Peyer's patch (tissue), 4 donors: ENCODE results near the gene BRD1. TPM values are rescaled to one million over a fixed set of nuclear protein-coding genes. Genes with fewer than 3 reads are reported as not detected.
"Not testable (repeated sequence)": the region's sequence is repeated elsewhere in the genome, so short reads cannot be mapped to it uniquely, and the experiment has no call there.

Source experiments
- DNase-seq, 3 donors: peaks; one replicate each; pipeline ENCODE4 v3.0.0-alpha.2; 2017 to 2019
- H3K27ac ChIP-seq, 4 donors: fragments of 200-600 bp; sonication (generic); one replicate each; pipeline ENCODE4 v1.5.1; 2016 to 2019
- H3K27me3 ChIP-seq, 2 donors: fragments of 200-600 bp; sonication (generic); one replicate each; pipeline ENCODE4 v1.5.1; 2019
- H3K36me3 ChIP-seq, 3 donors: fragments of 200-600 bp; sonication (generic); one replicate each; pipeline ENCODE4 v1.5.1; 2016 to 2019
- H3K4me1 ChIP-seq, 4 donors: fragments of 200-600 bp; sonication (generic); one replicate each; pipeline ENCODE4 v1.5.1; 2016 to 2019
- H3K4me3 ChIP-seq, 4 donors: fragments of 200-600 bp; sonication (generic); 1 replicate in 3 of 4; 2 replicates in 1 of 4; pipeline ENCODE4 v1.5.1; 2016 to 2019; ENCODE audit warnings: mild to moderate bottlenecking in 1 of 4
- H3K9me3 ChIP-seq, 4 donors: fragments of 200-600 bp; sonication (generic); one replicate each; pipeline ENCODE4 v1.5.1; 2016 to 2019; ENCODE audit warnings: mild to moderate bottlenecking in 1 of 4
- POLR2A ChIP-seq, 2 donors: fragments of 450-650 bp; IDR thresholded peaks; one replicate each; pipeline ENCODE4 v1.5.1; 2017; ENCODE audit warnings: antibody characterized with exemption in 2 of 2, mild to moderate bottlenecking in 2 of 2, moderate library complexity in 2 of 2
- total RNA-seq, 4 donors: library from RNA; depleted of rRNA; stranded (reverse); fragments of >200 nt; gene quantifications; one replicate each; pipeline ENCODE4 v1.1.0, GENCODE V29; 2016
- TF ChIP-seq, protein P1 (sequence below), 6 experiments: fragments of 450-650 bp in 4 of 6; fragments of 200-600 bp in 2 of 6; sonication (generic) in 1 of 6; IDR thresholded peaks; one replicate each; pipeline ENCODE4 v1.5.1; 2017 to 2019; ENCODE audit warnings: antibody characterized with exemption in 6 of 6, mild to moderate bottlenecking in 3 of 6, moderate library complexity in 1 of 6

BRD1 gene
- total RNA-seq, 4 donors from 2014 or later: 54.1 to 126 (median 78.5) TPM

DNA sequence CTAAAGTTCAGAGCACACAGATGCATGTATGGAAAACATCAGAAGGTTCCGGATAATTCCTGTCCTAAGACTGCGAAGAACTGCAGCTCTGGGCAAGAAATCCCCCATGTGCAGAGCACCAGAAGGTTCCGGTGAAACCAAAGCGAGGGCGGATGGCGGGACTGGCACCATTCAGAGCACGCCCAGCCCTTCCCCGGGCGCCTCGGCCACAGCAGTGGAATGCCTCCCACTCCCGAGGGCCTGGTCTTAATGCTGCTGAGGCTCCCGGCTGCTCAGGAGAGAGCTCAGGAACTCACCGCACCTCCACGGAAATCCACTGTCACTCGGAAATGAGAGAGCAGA lies 43.1 kb downstream of the BRD1 start:
- H3K4me3 ChIP-seq: no peak overlapping the region
- H3K4me1 ChIP-seq: peaks cover 3 to 12% (median 6%) of the 10 kb centered on the region in 4 donors
- no peak for DNase-seq
- TF ChIP-seq POLR2A (IDR thresholded peaks at IDR 0.05): no peak
- TF ChIP-seq, protein P1, sequence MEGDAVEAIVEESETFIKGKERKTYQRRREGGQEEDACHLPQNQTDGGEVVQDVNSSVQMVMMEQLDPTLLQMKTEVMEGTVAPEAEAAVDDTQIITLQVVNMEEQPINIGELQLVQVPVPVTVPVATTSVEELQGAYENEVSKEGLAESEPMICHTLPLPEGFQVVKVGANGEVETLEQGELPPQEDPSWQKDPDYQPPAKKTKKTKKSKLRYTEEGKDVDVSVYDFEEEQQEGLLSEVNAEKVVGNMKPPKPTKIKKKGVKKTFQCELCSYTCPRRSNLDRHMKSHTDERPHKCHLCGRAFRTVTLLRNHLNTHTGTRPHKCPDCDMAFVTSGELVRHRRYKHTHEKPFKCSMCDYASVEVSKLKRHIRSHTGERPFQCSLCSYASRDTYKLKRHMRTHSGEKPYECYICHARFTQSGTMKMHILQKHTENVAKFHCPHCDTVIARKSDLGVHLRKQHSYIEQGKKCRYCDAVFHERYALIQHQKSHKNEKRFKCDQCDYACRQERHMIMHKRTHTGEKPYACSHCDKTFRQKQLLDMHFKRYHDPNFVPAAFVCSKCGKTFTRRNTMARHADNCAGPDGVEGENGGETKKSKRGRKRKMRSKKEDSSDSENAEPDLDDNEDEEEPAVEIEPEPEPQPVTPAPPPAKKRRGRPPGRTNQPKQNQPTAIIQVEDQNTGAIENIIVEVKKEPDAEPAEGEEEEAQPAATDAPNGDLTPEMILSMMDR (IDR thresholded peaks at IDR 0.05): no peak
- H3K9me3 ChIP-seq: no peaks in the 10 kb centered on the region
- H3K27ac ChIP-seq: no peak overlapping the region
- H3K36me3 ChIP-seq: peaks cover 0 to 52% (median 0%) of the 10 kb centered on the region in 3 donors
- no peaks in the 10 kb centered on the region for H3K27me3 ChIP-seq

DNA sequence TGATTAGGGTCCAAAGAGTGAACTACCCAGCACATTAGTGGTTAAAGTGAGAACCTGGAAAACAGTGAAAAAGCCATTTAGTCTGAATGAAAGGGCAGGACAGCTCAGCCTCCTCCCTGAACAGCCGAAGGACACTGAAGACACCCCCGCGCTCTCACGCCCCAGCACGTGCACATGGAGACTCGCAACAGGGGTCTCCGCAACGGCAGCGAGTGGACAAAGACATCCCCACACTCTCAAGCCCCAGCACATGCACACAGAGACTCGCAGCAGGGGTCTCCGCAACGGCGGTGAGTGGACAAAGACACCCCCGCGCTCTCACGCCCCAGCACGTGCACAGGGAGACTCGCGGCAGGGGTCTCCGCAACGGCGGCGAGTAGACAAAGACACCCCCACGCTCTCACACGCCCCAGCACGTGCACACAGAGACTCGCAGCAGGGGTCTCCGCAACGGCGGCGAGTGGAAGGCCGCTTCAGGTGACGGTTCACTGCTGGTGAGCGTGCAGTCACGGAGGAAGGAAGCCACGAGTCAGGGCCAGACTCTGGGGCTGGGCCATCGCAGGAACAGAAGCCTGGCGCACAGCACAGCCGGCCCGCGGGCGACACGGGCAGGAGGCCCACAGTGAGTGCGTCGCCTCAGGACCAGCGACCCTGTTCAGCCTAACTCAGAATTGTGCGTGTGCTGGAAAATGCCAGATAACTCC lies 43.6 kb downstream of the BRD1 start:
- H3K9me3 ChIP-seq: no peaks in the 10 kb centered on the region
- no peak for TF ChIP-seq POLR2A (IDR thresholded peaks at IDR 0.05)
- TF ChIP-seq, protein P1 (IDR thresholded peaks at IDR 0.05): no peak
- no peak overlapping the region for H3K4me3 ChIP-seq
- no peak overlapping the region for H3K27ac ChIP-seq
- H3K27me3 ChIP-seq: no peaks in the 10 kb centered on the region
- DNase-seq: no peak
- peaks cover 0 to 52% (median 0%) of the 10 kb centered on the region in 3 donors for H3K36me3 ChIP-seq
- H3K4me1 ChIP-seq: peaks cover 3 to 7% (median 3%) of the 10 kb centered on the region in 4 donors

DNA sequence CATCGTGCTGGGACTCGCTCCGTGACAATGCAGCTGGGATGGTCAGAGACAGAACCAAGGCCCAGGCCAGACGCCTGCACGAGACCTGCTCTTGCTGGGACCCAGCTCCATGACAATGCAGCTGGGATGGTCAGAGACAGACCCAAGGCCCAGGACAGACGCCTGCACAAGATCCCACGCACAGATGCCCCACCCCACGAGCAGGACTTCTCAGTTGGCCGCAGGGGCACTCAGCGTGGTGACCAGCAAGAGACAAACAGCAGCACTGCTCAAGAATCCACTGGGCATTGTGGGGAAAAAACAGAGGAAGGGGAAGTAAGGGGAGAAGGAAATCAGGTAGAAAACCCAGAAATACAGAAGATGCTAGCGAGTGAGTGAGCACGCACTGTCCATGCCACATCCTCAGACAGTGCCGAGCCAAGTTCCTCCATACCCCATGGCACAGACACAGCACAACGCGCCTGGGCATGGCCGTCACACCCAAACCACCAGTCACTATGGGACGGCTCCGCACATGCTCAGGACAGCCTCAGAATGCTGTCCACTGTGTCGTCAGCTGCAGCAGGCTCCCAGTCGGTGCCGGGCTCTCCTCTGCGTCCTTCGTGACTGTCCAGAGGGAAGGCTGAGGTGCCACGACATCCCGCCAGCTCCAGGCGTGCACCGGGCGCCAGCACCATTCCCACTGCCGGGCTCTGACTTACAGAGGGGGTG lies 44.5 kb downstream of the BRD1 start:
- no peak for DNase-seq

DNA sequence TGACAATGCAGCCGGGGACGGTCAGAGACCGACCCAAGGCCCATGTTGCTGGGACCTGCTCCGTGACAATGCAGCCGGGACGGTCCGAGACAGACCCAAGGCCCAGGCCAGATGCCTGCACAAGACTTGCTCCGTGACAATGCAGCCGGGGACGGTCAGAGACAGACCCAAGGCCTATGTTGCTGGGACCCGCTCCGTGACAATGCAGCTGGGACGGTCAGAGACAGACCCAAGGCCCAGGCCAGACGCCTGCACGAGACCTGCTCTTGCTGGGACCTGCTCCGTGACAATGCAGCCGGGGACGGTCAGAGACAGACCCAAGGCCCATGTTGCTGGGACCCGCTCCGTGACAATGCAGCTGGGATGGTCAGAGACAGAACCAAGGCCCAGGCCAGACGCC lies 45.8 kb downstream of the BRD1 start:
- not testable (repeated sequence) for H3K4me3 ChIP-seq, H3K4me1 ChIP-seq, H3K9me3 ChIP-seq, H3K27ac ChIP-seq, H3K27me3 ChIP-seq, DNase-seq
- H3K36me3 ChIP-seq: peaks cover 0 to 49% (median 0%) of the 10 kb centered on the region in 3 donors

More for the DNA sequence above, 44.5 kb downstream of the BRD1 start:
- peaks cover 0 to 52% (median 0%) of the 10 kb centered on the region in 3 donors for H3K36me3 ChIP-seq
- H3K27me3 ChIP-seq: no peaks in the 10 kb centered on the region
- H3K9me3 ChIP-seq: no peaks in the 10 kb centered on the region
- TF ChIP-seq, protein P1 (IDR thresholded peaks at IDR 0.05): no peak
- TF ChIP-seq POLR2A (IDR thresholded peaks at IDR 0.05): no peak
- H3K4me3 ChIP-seq: no peak overlapping the region
- H3K4me1 ChIP-seq: no peaks in the 10 kb centered on the region
- H3K27ac ChIP-seq: no peak overlapping the region

DNA sequence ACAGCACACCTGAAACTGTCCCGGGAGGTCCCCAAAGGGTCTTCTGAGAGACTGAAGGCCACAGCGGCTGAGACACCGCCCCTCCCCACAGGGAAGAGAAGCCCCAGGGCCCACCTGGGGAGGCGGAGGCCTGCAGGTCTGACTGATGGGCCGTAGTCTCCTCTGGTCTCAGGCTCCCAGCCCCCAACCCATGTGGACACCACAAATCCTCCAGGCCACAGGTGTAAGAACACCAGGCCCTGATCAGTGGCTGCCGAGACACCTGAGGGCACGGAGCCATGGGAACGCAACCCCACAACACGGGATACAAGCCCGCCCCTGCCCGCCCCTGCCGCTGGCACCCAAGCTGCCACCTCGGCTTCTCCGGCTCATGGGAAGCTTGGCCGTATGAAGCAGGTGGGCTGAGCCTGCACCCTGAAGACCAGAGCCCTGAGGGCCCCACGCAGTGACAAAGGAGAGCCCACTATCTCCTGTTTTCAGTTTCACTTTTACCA lies 46.3 kb downstream of the BRD1 start:
- Histone ChIP-seq H3K36me3 (peaks cover 0 to 51% (median 0%) of the 10 kb centered on the region in 3 donors), H3K27ac (no peak overlapping the region), H3K27me3 (no peaks in the 10 kb centered on the region), H3K4me1 (no peaks in the 10 kb centered on the region), H3K9me3 (no peaks in the 10 kb centered on the region), H3K4me3 (no peak overlapping the region)
- no peak for DNase-seq
- no peak for TF ChIP-seq POLR2A (IDR thresholded peaks at IDR 0.05)
- TF ChIP-seq, protein P1 (IDR thresholded peaks at IDR 0.05): no peak

DNA sequence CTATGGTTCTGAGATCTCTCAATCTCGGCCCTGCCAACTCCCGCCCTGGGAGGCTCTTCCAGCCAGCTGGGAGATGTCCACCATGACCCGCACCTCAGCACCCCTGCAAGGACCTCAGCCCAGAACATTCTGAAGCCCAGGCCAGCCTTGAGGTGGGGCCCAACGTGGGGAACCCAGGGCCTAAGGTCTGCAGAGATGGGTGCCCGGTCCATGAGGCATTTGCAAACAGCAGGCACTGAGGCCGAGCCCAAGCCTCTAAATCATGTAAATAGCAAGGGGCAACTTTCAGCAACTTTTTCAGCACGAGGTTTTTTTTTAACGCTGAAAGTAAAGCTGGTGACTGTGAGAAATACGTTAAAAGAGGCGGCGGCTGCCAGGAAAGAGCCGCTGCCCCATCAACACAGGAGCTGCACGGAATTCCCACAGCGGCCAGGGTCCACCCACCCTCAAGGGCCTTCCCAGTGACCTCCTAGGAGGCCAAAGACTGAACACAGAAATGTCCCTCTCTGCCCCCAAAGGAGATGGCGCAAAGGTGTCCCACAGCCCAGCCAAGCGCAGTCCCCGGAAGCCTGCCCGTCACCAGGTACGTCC lies 46.9 kb downstream of the BRD1 start:
- Histone ChIP-seq H3K4me1 (no peaks in the 10 kb centered on the region), H3K27me3 (no peaks in the 10 kb centered on the region), H3K9me3 (no peaks in the 10 kb centered on the region), H3K36me3 (peaks cover 0 to 56% (median 0%) of the 10 kb centered on the region in 3 donors), H3K27ac (no peak overlapping the region), H3K4me3 (no peak overlapping the region)
- no peak for TF ChIP-seq POLR2A (IDR thresholded peaks at IDR 0.05)
- TF ChIP-seq, protein P1 (IDR thresholded peaks at IDR 0.05): no peak
- no peak for DNase-seq
